ENCODE results near the gene ITGB3BP.

ITGB3BP gene

DNA sequence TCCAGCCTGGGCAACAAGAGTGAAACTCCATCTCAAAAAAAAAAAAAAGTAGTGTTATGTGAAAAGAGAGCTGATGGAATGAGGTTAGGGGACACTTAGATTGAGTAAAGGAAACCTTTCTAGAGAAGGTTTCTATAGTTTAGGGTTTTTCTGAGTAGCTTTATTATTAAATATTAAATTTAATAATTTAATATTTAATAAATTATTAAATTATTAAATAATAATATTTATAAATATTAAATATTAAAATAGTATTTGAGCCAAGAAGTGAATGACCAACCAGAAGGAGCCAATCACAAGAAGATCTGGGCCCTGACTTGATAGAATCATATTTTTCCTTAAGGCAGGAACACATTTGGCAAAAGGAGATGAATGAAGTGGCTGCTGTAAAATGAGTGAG, 104.9 kb downstream of the ITGB3BP start:
- no peak for DNase-seq (ENCODE audit: low spot score)

DNA sequence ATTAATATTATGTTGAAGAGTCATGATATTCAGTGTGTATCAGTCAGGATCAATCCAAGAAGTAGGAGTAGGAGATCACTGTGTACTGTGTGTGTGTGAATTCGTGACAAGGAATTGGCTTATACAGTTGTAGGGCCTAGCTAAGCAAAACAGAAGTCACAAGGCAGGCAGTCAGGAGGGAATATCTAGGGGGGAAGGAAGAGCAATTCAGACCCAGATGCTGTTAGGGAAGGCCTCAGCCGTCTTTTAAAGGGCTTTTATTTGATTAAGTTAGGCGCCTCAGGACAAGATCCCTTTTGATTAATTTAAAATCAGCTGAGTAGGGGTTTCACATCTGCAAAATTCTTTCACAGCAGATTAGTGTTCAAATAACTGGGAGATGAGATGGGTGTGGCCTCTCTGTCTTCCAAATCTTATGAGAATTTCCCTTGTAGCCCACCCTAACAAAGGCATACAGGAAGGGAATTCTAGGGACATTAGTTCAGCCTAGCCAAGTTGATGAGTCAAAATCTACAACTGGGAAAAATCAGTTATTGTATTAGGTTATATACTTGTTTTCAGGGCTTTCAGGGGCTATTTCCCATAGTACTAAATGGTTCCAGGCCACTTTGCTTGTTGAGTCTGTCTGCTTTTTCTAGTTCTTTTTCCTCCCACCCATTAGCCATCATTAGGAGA, 108.2 kb downstream of the ITGB3BP start:
- no peak for DNase-seq (ENCODE audit: low spot score)

DNA sequence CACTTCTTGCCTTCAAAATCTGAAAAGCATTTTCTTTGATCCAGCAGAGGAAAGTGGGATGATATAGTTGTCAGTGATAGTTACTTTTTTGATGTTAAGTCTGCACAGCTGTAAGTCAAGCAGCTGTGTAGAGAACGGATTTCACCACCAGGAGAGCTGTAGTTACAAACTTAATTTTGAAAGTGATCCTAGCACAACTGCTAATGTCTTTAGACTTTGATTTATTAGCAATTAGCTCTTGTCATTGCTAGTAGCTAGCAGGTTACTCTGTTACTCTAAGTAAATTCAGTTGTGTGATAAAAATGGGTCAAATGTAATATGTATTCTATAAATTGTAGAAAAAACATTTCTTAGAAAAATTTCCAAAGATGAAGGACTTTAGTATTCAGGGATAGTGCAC, 109.6 kb downstream of the ITGB3BP start:
- DNase-seq (ENCODE audit: low spot score) = no peak

DNA sequence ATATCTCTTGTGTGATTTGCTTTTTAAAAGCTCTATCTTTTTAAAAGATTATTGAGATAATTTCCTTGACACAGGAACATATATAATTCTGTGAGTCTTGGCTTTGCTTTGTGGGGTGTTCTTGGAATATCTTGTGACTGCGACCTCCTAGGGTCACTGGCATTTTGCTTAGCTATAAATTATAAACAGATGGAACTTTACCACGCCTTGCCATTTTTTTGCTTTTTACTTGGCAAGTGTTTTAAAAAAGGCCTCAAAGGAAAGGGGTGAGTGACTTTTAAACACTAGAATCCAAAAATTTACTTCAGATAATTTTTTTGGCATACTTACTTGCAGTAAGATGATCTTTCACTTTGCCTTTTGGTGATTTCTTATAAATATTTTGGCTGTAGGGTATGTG, 112.0 kb downstream of the ITGB3BP start:
- no peak for DNase-seq (ENCODE audit: low spot score)

DNA sequence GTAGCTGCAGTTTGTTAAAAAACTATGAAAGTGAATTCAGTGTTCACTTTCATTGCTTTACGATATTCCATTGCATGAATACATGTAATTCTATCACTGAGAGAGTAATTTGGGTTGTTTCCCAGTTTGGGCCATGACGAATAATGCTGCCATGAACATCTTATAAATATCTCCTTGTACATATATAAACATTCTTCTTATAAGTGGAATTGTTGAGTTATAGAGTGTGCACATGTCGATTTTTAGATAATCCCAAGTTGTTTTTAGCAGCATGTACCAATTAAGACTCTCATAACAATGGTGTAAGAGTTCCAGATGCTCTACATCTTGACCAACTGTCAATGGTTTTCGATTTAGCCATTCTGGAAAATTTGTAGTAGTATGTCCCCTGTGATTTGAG, 114.7 kb downstream of the ITGB3BP start:
- no peak for DNase-seq (ENCODE audit: low spot score)

DNA sequence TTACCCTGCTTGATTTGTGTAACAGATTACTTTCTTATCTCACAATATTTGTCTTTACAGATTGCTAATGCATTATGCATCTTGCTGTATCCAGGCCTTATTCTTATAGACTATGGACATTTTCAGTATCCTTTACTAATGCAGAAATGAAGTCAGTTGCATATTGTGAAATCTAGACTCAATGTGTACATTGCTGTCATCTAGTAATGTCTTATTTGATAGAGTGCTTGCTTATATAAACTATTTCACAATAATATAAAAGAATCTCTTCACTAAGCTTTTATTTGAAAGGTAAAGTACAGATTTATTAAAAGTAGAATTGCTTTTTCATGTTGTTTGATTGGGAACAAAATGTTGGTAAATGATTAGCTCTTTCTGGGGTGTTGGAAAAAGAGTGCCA, 116.0 kb downstream of the ITGB3BP start:
- no peak for DNase-seq (ENCODE audit: low spot score)

DNA sequence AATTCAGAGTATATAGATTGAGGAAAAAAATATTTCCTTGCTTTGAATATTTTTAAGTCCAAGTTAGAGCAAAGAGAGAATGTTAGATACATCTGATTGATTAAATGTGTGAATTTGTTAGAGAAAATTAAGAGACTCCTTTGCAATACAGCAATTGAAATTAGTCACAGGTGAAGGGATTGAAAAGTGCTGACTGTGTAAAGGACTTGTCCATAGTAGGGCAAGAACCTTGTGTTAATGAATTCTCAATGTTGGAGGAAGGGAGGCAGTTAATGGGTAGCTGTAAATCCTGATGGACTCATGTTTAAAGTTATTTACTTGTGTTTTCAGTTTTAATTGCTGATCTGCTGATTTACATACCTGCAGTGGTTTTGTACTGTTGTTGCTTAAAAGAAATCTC, 117.0 kb downstream of the ITGB3BP start:
- DNase-seq (ENCODE audit: low spot score) = no peak

DNA sequence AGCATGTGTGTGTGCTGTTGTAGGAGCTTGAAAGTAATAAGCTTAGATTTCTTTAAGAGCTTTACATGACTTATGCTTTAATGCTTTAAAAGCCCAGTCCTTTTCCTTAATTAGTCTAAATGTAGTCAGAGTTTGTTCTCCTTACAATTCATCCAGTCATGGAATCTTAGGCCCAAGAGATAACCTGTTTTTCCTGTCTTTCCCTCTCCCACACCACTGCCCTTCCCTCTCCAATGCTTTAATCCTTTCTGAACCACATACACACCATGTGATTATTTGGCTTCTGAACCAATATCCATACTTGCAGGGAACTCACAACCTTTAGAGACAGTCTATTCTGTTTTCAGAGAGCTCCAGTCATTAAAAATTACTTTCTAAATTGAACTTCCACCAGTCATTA, 118.0 kb downstream of the ITGB3BP start:
- no peak for DNase-seq (ENCODE audit: low spot score)

DNA sequence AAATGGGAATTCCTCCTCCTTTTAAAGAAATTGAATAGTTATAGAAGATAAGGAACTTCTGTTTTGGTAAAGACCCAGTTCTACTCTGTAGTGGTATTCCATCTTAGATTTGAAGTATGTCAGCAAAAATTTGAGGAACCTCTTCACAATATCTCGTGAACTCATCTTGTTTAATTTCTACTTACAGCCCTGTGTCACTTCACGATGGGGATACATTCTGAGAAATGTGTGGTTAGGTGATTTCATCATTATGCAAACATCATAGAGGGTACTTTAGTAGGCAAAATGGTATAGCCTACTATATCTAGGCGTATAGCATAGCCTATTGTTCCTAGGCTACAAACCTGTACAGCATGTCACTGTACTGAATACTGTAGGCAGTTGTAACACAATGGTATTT, 119.6 kb downstream of the ITGB3BP start:
- no peak for DNase-seq (ENCODE audit: low spot score)

DNA sequence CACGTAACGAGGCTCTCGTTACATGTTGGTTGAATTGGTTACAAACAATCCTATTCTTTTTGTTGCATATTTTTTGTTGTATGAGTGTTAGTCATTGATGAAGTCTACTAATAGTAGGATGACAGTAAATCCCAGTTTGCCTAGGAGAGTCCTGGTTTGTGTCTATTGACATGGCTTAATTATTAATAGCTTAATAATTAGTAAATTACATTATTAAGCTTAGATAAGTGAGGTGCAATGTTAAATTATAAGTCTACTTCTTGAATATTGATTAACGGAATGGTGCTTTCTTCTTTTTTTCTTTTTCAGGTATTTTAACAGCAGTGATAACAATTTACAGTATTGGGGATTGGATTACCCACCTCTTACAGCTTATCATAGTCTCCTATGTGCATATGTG, 121.1 kb downstream of the ITGB3BP start:
- DNase-seq (ENCODE audit: low spot score) = no peak
